HG03060 (cell line): ENCODE results near the gene ASF1A.

Experiments used
- ATAC-seq: cut with Tn5 transposase; IDR thresholded peaks from one replicate; pipeline ENCODE4 v1.9.1; 2021; ENCODE audit warnings: low read depth, moderate number of reproducible peaks; ENCODE audit not compliant: unreplicated experiment

The ASF1A gene

DNA sequence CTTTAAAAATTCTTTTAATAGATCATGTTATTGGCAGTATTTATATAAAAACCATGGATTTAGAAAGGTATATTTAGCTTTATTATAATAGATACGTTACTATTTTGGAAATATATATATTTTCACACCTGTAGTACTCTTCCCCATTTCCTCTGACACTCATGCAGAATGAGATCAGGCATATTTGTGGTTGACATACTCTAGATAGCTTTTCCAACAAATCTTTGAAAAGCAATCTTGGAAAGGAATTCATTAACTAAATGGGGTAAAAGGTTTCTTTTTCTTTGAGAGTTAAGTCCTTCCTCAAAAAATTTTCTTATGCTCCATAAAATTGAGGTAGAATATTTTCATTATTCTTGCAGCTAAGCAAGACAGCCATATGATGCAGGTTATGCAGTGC, 14.5 kb downstream of the ASF1A start:
- no peak for ATAC-seq

DNA sequence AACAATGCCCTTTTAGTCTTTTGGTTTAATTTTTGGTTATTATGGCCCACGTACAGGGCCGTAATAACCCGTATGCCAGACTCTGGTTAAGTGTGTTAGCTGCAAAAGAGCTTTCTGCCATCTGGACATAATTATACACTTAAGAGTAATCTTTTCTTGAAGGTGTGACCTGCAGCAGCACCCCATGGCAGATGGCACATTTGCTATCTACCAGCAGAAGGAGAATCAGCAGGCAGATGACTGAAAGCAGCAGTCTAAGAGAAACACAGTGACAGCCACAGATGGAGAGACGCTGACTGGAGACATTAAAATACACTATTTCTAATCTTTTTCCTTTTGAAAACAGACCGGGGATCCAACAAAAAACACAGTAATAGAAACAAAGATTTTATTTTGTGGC, 18.7 kb downstream of the ASF1A start:
- ATAC-seq, result no peak

DNA sequence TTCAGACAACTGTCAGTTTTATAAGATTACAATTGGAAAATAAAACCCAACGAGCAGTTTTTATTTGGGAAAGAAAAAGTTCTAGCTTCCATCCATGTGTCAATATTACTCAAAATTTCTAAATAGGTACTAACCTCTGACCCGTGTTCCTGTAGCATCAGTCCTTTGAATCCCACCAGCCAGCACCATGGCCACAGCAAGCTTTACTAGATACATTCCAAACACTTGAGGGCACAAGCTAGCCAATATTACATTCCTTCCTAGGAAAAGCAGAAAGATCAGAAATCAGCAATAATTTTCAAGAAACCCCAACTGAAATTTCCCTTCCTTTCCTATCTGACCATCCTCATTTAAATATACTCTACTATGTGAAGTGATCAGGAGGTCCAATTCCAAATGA, 19.2 kb downstream of the ASF1A start:
- ATAC-seq, result no peak

- ATAC-seq, result no peak
Observed at GRCh38 chr6:118914598-118914997, 20.6 kb downstream of the ASF1A start.

GRCh38 chr6:118917546-118918328, 23.8 kb downstream of the ASF1A start:
- no peak for ATAC-seq

DNA sequence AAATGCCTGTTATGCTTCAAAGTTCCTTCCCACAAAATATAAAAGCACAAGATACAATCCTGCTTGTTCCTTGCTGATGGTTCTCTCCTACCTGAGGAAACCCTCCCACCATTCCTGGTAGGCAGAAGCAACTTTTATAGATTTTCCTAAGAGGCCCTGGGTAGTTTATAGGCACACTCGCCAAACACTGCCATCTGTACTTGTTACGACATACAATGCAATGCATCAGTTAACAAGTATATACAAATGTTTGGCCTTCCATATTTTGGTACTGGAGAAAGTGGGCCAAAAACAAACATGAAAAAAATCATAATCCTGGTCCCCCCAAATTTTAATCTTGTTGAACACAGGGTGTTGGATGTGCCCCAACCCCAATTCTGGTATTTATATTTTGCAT, 24.4 kb downstream of the ASF1A start:
- ATAC-seq, result no peak

GRCh38 chr6:118921084-118921483, 27.1 kb downstream of the ASF1A start:
- ATAC-seq, result no peak

- no peak for ATAC-seq
Observed at GRCh38 chr6:118923035-118923434, 29.1 kb downstream of the ASF1A start.

- ATAC-seq, result no peak
Observed at GRCh38 chr6:118930680-118931079, 36.7 kb downstream of the ASF1A start.

DNA sequence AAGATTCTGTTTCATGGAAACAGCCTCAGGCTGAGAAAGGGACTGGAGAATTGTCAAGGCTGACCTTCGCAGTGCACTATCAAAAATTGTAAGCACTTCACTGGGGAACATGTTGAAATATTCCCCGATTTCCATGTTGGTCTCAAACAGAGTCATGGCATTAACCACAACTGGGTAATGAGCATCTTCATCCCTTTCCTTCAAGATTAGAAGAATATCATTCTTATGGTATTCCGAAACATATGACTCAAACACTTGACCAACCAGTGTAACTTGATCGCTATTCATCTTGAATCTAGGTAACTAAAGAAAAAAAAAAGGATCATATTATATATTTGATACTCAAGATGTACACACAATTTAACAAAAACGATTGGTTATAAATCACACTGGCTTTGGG, 37.5 kb downstream of the ASF1A start:
- no peak for ATAC-seq

GRCh38 chr6:118932421-118932820, 38.5 kb downstream of the ASF1A start:
- no peak for ATAC-seq

- ATAC-seq, result peak; percentile 2
Observed at GRCh38 chr6:118933855-118934460, 40.0 kb downstream of the ASF1A start.

- peak; percentile 85 for ATAC-seq
Observed at GRCh38 chr6:118934461-118935330, 40.7 kb downstream of the ASF1A start, which contains the start of gene MCM9. Gene MCM9 (minus strand): TSS chr6:118935159. CDS start chr6:118931723, 3,436 bp downstream.

- peak; percentile 8 for ATAC-seq
Observed at GRCh38 chr6:118935331-118935668, 41.3 kb downstream of the ASF1A start.

GRCh38 chr6:118935978-118936703, 42.2 kb downstream of the ASF1A start:
- ATAC-seq, result no peak

DNA sequence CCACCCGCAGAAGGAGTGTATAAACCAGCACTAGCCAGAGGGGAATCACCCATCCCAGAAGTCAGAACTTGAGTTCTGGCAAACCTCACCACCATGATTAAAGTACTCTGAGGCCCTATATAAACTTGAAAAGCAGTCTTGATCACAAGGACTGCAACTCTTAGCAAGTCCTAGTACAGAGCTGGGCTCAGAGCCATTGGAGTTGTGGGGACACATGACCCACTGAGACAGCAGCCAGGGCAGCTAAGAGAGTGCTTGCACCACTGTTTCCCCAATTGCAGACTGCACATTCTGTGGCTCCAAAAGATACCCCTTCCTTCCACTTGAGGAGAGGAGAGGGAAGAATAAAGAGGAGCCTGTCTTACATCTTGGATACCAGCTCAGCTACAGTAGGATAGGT, 45.7 kb downstream of the ASF1A start:
- no peak for ATAC-seq

DNA sequence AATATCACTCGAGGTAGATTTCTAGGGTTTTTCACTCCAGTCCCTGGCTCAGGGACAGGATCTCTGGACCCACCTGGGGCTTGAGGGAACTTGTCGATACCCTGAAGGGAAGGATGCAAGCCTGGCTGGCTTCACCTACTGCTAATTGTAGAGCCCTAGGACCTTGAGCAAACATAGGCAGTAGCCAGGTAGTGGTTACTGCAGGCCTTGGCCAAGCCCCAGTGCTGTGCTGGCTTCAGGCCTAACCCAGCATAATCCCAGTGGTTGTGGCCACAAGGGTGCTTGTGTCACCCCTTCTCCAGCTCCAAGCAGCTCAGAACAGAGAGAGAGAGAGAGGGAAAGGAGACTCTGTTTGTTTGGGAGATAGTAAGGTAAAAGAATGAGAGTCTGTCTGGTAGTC, 46.8 kb downstream of the ASF1A start:
- no peak for ATAC-seq

GRCh38 chr6:118945217-118945616, 51.3 kb downstream of the ASF1A start:
- ATAC-seq, result no peak

GRCh38 chr6:118952683-118953082, 58.7 kb downstream of the ASF1A start:
- no peak for ATAC-seq

DNA sequence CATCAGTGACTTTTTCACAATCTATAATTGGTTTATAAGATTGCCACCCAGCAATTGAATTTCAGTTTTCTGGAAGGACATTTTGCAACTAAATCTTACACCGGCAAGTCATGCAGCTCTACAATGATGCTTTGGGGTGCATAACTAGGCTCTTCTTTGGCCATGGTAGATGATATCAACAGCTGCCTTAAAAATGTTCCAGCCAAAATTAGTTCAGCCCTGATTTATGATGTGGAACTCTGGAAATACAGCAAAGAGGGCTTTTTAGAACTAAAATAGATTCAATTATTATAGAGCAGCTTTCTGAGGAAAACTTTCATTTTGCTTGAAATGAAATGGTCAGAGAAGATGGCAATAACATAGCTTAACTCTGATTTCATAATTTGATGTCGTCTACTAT, 59.4 kb downstream of the ASF1A start:
- no peak for ATAC-seq
